Eye (tissue), 1 donor: Measurements from ENCODE around the gene AK1.

Experiments
- DNase-seq: peaks from one replicate; pipeline ENCODE4 v3.0.0-alpha.2; 2015

The AK1 gene

DNA sequence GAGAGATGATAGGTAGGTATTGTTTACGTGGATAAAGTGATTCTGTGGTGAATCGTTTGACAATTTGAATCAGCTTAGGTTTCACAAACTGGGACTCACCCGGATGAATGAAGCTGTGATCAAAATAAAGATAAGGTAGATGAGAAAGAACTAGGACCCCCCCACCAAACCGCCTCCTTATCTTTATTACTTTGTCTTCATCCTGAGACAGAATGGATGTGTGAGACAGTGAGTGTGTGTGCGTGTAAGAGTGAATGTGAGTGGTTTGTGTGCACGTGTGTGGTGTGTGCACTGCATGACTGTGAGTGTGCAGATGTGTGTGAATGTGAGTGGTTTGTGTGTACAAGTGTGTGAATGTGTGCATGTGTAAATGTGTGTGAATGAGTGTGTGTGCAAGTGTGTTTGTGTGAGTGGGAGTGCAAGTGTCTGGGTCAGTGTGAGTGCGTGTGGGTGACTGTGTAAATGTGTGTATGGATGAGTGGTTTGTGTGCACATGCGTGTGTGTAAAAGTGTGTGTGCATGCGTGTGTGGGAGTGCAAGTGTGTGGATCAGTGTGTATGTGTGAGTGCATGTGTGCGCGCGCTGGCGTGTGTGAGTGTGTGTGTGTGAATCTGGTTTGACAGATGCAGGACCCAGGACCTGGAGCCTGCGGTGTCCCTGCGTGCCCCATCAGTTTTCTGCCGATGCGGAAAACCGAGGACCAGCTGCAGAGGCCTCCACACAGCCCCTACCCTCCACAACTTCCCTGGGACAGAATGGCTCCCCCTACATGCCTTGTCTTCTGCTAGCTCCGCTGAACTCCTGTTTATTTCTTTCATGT is 11.6 kb downstream of the AK1 start:
- no peak for DNase-seq

DNA sequence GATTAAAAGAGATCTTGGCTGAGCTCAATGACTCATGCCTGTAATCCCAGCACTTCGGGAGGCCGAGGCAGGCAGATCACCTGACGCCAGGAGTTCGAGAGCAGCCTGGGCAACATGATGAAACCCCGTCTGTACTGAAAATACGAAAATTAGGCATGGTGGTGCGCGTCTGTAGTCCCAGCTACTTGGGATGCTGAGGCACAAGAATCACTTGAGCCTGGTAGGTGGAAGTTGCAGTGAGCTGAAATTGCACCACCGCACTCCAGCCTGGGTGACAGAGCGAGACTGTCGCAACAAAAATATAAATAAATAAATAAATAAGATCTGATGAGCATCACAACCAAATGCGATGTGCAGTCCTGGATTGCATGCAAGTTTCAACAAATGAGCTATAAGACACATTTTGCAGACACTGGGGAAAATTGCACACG is 14.3 kb downstream of the AK1 start:
- no peak for DNase-seq

DNA sequence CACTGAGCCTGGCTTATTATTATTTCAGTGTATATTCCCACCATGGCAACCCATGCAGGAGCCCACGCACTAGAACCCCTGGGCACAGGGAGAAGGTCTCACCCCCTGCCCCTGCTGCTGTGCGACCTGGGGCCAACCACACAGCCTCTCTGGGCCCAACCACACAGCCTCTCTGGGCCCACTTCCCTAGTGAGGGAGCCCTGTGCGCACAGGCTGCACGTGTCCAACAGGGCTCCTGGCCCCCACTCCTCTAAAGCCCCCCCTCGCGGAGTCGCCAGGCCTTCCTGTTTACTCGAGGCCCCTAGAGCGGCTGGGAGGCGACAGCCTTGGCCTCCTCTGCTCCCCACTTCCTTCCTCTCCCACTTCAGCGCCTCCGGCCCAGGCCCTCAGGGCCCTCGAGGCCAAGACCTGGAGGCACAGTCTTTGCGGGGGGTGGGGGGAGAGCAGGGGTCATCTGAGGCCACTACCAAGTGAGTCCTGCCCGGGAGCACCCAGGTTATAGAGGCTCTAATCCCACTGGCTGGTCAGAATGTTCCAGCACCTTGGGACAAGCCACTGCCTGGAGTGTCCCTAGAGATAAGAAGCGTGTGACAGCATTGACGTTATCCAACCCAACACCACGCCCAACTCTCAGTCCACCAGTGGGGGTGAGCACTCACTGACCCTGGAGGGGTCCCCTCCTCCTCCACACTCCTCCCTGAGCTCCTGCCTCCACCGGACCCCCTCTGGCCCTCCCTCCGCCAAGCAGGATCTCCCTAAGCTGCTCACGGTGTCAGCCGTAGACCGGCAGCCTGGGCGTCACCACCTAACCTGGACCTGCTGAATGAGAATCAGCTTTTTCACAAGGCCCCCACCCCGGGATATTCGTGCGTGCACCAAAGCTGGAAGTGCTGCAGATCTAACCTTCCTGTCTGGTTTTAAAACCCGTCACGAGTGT is 15.1 kb downstream of the AK1 start:
- DNase-seq: no peak

DNA sequence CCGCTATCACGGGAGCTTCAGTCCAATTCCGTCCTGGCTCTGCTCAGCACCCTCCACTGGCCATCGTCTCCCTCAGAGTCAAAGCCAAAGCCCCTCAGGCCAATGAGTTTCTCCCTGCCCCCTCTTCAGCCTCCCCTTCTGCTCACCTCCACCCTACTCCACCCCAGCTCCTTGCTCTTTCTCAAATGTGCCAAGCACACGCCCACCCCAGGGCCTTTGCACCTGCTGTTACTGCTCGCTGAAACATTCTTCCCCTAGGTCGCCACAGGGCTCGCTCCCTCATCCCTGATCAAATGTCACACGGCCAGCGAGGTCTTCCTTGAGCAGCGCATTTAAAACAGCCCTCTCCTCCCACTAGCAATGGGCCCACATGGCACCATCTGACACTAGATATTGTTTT is 16.7 kb downstream of the AK1 start:
- DNase-seq: no peak

DNA sequence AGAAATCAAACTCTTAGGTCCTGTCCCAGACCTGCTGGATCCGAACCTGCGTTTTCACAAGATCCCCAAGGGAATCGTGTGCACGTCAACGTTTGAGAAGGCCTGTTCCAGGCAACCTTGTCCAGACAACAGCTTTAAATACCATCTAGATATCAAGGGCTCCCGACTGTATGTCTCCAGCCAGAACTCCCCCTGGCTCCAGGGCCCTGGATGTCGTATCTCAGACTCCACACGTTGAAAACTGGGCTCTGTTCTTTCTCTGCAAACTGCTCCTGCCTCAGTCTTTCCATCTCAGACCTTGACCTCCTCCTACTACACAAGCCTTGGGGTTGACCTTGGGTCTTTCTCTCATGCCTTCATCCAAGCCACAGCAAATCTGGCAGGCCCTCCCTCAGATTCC is 17.2 kb downstream of the AK1 start:
- no peak for DNase-seq

DNA sequence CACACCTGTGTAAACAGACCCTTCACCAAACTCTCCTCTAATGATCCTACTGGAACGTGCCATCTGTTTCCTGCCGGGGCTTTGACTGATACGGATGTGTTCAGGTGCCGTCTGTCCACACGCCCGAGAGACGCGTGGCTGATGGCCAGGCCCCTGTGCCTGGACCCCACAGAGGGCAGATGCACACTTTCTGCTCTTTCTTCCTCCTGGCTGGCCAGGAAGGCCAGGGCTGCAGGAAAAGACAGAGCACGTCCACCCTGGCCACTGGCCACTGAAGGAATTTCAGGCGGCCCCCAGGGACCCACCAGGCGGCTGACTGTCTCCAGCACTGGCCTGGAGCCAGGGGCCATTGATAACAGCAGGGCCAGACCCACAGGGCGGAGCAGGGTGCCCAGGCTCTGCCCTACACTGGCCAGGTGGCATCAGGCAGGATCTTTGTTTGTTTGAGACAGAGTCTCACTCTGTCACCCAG is 19.4 kb downstream of the AK1 start:
- no peak for DNase-seq

DNA sequence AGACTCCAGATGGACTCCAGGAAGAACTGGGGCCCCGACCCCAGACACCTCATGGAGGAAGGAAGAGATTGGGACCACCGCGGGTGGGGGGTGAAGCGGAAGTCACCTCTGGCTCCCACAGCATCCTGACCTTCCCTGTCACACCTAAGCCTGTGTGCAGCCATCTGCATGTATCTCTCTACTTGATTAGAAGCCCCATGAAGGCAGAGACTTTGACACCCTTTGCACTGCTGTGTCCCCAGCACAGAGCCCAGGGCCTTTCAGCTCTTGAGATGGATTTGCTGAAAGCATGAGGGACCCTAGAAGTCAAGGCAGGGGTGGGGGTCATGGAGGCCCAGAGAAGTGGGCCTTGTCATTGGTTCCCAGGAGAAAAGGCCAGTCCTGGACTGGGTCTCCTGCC is 20.2 kb downstream of the AK1 start:
- no peak for DNase-seq

DNA sequence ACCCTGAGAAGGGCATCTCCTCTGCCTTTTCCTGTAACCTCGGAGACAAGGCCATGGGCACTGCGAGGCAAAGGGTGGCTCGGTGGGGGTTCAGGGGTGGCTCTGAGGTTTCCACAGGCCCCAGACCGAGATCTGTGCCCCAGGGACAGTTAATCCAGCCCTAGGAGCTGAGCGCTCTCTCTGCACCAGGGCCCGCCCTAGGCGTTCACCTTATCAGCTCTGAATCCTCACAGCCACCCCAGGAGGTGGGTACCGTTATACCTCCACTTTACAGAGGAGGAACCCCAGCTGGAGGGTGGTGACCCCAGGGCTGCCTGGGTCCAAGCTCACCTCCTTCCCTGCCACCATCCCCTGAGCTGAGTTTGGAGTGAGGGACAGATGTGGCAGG is 20.8 kb downstream of the AK1 start:
- DNase-seq: no peak

DNA sequence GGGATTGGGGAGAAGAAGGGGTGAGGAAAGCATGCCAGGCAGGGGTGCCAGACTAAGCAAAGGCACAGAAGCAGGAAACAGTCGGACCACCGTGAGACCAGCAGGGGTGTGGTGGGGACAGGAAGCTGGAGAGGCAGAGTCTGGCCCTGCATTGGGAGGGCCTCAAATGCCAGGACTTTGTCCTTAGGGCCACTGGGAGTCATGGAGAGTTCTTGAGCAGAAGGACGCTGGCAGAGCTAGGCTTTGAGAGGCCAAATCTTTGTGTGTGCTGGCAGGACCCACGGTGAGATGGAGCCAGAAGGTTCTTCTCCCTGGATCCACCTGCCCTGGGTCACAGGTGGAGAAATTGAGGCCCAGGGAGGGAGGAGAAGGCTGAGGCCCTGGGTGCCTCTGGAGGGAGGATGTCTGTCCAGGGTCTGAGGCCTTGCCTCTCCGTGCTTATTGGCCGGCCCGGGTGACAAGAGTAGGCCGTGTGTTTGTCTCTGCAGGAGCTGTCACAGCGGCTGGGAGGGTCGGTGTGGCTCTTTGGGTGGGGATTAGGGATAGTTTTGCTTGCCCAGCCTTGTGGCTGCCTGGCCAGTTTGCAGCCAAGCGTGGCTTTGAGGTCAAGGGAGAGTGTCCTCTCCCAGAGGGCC is 21.3 kb downstream of the AK1 start:
- DNase-seq: no peak

DNA sequence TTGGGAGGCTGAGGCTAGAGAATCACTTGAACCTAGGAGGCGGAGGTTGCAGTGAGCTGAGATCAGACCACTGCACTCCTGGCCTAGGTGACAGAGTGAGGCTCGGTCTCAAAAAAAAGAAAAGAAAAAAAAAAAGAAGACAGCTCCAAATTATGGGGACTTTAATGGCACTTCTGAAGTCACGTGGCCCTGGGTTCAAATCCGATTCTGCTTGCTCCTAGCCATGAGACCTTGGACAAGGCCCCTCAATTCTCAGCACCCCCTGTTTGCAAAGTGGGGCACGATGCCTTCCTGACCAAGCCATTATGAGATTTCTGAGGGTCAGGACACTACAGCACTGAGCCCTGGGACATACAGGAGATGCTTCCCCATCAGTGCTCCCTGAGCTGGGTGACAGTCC is 22.0 kb downstream of the AK1 start:
- no peak for DNase-seq

DNA sequence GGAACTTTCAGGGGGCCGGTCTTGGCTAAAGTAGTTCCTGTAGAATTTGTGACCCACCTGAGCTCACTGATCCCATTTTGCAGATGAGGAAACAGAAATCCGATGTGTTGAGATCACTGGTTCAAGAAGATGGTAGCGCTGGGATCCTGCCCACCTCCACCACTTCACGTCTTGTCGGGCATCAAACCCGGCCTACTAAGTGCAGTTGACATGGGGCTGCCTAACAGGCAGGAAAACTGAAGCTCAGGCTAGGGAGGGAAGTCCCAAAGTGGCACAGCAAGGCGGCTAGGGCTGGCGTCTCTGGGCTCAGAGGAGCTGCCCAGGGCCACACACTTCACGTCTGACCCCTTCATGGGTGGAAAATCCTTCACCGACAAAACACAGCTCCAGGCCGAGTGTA is 22.5 kb downstream of the AK1 start:
- DNase-seq: no peak

DNA sequence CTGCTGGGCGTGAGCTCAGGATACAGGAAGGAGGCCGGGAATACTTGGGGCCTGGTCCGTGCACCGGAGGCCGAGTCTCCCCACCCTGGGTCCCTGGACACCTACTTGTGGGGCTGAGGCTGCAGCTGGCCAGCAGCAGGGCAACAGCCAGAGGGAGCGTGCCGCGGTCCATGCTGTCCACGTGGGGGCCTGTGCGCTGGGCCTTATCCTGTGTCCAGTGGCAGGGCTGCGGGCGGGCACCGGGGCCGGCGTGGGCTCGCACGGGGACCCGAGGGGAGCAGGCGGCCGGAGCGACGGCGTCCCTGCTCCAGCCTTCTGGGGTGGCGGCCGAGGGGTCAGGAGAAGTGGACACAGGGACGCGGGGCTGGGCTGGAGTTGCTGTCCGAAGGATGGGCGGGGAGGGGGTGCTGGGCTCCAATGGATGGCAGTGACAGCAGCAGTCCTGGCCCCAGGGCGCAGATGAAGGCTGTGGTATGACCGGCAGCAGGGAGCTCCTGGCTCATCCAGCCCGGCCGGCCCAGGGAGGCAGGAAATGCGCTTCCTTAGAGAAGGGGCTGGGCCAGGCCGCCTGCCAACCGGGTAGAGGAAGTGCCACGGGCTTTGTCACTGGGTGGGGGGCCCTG is 23.2 kb downstream of the AK1 start, which contains the start of gene ENG:
ENG (minus strand) TSS at position 475 of the 623 bp plus-strand sequence; CDS start at position 172, 303 bp downstream.
- DNase-seq: no peak

DNA sequence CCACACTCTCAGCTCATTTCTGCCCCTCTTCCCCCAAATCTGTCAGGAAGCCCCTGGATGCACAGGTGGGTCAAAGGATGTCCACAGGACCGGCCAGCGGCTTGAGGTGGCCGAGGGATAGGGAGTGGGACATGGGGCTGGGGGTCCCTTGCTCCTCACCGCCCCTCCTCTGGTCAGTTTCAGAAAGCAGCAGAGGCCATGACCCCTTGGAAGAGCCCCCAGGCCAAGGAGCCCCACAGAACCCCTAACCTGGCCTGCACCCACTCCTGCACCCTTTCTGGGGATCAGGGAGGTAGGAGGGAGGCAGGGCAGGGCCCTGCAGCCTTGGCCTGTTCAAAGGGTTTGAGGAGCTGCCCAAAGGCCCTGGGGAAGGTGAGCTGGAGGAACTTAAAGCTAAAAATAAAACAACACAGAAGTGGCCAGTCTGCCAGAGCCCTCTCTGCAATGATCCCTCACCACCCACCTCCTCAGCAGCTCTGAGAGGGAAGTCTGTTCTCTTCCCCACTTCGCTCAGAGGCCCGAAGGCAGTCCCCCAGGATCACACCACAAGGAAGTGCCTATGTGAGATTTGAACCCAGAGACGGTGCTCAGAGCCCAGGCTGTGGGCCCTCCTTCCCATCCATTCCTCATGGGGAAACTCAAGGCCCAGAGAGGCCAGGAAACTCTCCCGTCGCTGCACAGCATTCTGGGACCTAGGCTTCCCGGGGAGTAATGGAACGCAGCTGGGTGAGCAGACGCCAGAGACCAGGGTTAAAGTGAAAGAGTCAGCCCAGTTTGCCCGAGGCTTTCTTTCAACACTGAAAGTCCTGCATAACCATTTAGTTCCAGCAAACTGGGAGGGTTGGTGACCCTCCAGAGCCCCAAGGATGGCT is 23.9 kb downstream of the AK1 start:
- DNase-seq: no peak

DNA sequence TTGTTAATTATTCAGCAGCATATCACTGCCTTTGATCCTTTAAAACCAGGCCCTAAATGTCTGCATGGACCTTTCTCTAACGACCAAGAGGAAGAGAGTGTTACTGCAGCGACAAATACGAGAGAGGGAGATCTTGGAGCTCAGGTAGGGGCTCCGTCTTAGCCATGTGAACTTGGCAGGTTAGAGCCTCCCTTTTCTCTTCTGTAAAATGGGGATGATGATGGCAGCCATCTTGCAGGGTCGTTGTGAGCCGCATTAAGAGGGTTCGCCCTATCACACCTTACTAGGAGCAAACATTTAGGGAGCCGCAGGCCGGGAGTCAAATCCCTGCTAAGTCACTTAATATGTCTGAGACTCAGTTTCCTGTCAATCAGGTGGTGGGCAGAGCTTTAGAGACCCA is 24.6 kb downstream of the AK1 start:
- no peak for DNase-seq

DNA sequence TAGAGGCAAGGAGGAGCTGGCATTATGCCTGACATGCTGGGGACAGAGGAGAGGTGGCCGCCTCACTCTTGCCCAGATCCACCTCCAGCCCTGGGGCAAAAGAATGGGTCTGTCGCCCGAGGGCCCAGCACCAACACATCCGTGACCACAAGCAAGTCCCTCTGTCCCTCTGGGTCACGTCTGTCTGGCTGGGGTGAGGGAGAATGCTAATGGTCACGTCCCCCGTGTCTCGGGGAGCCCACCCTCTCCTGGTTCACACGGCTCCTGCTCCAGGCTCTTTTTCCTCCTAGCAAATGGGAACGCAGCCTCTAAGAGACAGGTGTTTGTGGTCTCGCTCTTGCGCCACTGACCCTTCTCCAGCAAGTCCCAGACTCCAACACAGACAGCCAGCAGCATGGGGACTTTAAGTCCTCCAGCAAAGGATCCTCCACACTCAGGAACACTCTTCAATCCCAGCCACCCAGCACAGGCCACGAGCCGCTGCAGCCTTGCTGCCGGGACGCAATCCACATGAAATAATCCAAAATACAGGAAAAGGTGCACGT is 27.1 kb downstream of the AK1 start:
- no peak for DNase-seq

DNA sequence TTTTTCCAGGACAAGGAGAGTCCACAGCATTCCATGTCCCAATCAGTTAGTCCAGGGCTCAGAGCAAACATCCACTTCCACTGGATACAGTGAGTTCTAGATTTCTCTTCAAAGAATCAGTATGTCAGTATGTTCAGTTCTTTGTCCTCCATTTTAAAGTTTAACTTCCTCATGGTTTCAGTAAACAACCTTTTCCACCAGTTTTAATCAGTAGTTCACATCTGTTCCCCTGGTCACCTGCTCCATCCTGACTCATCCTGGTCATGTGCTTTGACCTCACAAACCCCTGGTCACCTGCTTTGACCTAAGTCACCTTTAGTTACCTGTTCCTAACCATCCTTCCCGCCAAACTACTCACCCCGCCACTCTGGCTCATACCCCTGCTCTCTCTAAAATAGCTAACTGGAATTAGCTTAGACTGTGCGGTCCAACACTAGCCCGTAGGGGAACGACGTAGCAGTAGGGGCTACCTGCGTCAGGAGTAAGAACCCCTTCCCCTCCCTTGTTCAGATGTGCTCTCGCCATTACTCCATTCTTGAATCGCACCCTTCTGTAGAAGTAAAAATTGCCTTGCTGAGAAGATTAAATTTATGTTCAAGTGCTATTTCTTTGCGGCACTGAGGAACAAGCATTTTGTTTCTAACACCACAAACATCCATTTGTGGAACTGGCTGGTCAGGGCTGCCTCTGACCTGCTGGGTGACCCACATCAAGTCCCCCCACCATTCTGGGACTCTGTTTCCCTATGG is 28.5 kb downstream of the AK1 start:
- DNase-seq: no peak

DNA sequence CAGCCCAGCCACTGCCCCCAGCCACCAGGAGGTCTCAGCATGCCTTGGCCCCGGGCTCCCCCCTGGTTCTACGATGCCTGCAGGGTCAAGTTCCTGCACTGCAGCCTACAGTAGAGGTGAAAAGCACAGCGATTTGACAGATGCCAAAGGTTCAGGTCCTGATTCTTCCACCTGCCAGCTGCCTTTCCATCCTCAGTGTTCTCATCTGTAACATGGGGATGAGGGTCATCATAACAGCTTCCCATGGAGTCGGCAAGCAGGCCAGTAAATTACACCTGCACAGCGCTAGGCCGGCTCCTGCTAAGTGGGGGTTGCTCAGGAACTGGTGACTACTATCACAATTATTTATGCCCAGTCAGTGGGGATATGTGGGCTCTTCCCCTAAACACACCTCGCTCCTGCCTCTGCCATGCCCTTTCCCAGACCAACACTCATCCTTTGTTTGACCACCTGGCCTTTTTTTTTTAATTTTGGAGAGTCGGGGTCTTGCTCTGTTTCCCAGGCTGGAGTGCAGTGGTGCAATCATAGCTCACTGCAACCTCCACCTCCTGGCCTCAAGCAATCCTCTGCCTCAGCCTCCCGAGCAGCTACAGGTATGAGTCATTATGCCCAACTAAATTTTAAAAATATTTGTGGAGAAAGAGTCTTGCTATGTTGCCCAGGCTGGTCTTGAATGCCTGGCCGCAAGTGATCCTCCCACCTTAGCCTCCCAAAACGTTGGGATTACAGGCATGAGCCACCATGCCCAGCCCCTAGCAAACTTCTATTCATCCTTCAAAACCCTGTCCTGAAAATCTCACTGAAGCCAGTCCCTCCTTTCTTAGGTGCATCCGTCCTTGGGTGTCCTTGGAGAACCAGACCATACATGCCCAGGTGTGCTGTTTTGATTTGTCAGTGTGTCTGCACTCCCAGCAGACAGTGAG is 29.4 kb downstream of the AK1 start:
- no peak for DNase-seq

DNA sequence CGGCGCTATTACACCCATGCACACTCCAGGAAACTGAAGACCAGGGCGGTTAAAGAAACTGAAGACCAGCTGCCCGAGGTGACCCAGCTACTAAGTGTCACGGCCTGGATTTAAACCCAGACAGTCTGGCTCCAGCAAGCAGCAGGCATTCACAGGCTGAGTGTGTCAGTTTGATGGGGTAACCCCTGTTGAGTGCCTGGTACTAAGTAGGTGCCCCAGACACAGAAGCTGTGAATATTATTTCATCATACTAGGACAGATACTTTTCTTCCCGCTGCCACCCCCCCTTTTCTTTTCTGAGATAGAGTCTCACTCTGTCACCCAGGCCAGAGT is 30.3 kb downstream of the AK1 start:
- DNase-seq: no peak

DNA sequence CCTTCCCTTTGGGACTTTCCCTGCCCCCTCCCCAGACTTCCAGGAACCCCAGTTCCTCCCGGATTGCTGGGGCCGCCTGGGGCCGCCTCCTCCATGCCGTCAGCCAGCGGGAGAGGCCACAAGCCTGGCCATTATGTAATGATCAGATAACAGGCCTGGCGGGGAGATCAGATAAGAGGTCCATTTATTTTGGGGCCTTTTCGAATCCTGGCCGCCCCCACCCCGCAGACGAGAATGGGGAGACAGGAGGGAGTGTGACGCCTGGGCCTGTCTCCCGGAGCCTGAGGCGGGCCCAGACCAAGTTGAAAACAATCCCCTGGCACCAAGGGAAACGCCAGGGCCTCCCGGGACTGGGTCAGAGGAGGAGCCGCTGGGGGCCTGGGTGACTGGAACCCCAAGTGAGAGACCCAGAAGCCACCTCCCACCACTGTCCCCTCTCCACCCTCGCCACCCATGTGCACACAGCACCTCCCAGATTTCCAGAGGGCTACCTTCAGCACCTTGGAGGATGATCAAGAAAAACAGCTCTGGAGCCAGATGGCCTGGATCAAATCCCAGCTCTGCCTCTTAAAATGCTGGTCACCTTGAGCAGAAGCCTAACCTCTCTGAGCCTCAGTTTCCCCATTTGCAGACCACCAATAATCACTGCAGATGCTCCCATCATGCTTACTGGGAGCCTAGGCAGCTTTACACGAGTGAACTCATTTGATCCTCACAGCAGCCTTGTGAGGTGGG is 30.9 kb downstream of the AK1 start:
- DNase-seq: no peak
